Transverse colon (tissue), 4 donors: Measurements from ENCODE around the gene ADGB.

Source experiments
- CTCF ChIP-seq, 5 experiments: fragments of 200-600 bp in 3 of 5; fragments of 450-650 bp in 2 of 5; sonication (generic) in 3 of 5; IDR thresholded peaks; 1 replicate in 2 of 5; 2 replicates in 3 of 5; pipeline ENCODE4 v1.5.1; 2016 to 2017; ENCODE audit warnings: antibody characterized with exemption in 5 of 5, inconsistent platforms in 3 of 5, mild to moderate bottlenecking in 2 of 5, moderate library complexity in 1 of 5
- EP300 ChIP-seq: sonication (generic); formaldehyde crosslinking; IDR thresholded peaks from one replicate; pipeline ENCODE4 v1.6.1; 2017; ENCODE audit warnings: antibody characterized with exemption, low read depth
- POLR2AphosphoS5 ChIP-seq, 3 donors: sonication (generic); formaldehyde crosslinking; IDR thresholded peaks; one replicate each; pipeline ENCODE4 v1.6.1; 2016; ENCODE audit warnings: antibody characterized with exemption in 3 of 3

- TF ChIP-seq CTCF (IDR thresholded peaks at IDR 0.05) (no peak), POLR2AphosphoS5 (IDR thresholded peaks at IDR 0.05) (no peak), EP300 (no peak)
Observed at GRCh38 chr6:146770965-146771735, 172.4 kb downstream of the ADGB start.
